EL (cell line): ENCODE data around the gene ZNF407.

Experiments used
- DNase-seq: peaks from one replicate; pipeline ENCODE4 v3.0.0-alpha.2; 2016

The ZNF407 gene

GRCh38 chr18:74896390-74896991 is 298.8 kb downstream of the ZNF407 start:
- no peak for DNase-seq

GRCh38 chr18:74897971-74898657 is 300.4 kb downstream of the ZNF407 start:
- peak; percentile 73 for DNase-seq

- DNase-seq: peak; percentile 74
Observed at GRCh38 chr18:74898965-74899364, 301.3 kb downstream of the ZNF407 start.

- DNase-seq: no peak
Observed at GRCh38 chr18:74899554-74899953, 301.9 kb downstream of the ZNF407 start.

GRCh38 chr18:74901362-74902146 is 303.9 kb downstream of the ZNF407 start:
- DNase-seq: no peak

- no peak for DNase-seq
Observed at GRCh38 chr18:74902147-74902455, 304.4 kb downstream of the ZNF407 start.

- no peak for DNase-seq
Observed at GRCh38 chr18:74905247-74905646, 307.6 kb downstream of the ZNF407 start.

- DNase-seq: no peak
Observed at GRCh38 chr18:74906184-74906583, 308.5 kb downstream of the ZNF407 start.

- no peak for DNase-seq
Observed at GRCh38 chr18:74914052-74914591, 316.5 kb downstream of the ZNF407 start.

- no peak for DNase-seq
Observed at GRCh38 chr18:74914648-74915047, 317.0 kb downstream of the ZNF407 start.

- no peak for DNase-seq
Observed at GRCh38 chr18:74916773-74917393, 319.2 kb downstream of the ZNF407 start.

- no peak for DNase-seq
Observed at GRCh38 chr18:74918276-74918790, 320.7 kb downstream of the ZNF407 start.

- no peak for DNase-seq
Observed at GRCh38 chr18:74921057-74921820, 323.6 kb downstream of the ZNF407 start.

- DNase-seq: no peak
Observed at GRCh38 chr18:74926051-74926450, 328.4 kb downstream of the ZNF407 start.

- DNase-seq: no peak
Observed at GRCh38 chr18:74928194-74928968, 330.7 kb downstream of the ZNF407 start.

- no peak for DNase-seq
Observed at GRCh38 chr18:74929110-74929509, 331.4 kb downstream of the ZNF407 start.

- DNase-seq: no peak
Observed at GRCh38 chr18:74930616-74931015, 332.9 kb downstream of the ZNF407 start.

GRCh38 chr18:74933930-74934329 is 336.3 kb downstream of the ZNF407 start:
- DNase-seq: no peak

- peak; percentile 14 for DNase-seq
Observed at GRCh38 chr18:74935434-74935833, 337.8 kb downstream of the ZNF407 start.

- no peak for DNase-seq
Observed at GRCh38 chr18:74936343-74936742, 338.7 kb downstream of the ZNF407 start.

- DNase-seq: no peak
Observed at GRCh38 chr18:74937291-74937690, 339.6 kb downstream of the ZNF407 start.

GRCh38 chr18:74940856-74941255 is 343.2 kb downstream of the ZNF407 start:
- no peak for DNase-seq
